ENCODE measurements around the gene GMDS.

GMDS gene

DNA sequence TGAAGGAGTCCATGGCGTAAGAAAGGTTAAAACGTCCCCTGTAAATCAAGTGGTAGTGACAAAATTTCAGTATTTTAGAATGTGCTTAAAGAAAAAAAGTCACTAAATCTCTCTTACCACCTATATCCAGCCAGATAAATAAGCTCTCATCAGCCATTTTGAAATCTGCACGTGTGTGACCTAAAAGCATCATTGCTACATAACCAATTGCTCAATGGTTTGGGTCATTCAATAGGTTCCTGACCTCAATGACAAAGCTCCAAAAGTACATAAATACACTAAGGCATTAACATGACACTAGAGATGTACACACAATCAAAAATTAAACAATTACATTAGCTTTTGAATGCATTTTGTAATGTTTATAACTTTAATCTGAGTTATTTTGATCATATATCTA, 272.4 kb downstream of the GMDS start:
- DNase-seq = no peak

DNA sequence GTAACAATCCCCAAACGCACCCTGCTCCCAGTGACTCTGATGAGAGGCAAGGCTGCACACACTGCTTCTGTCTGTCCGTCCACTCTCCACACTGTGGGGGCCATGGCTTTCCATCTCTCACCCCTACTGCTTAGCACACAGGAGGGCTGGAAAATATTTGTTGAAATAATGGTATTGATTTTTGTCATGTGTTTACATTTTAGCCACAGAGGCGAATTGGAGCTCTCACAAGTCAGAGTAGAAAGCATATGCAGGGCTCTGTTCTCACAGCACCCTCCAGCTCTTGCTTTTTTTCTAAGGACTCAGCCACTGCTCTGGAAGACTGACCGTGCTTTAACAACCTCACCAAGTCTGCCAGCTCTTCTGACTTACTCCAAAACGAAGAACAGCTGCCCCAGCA, 273.8 kb downstream of the GMDS start:
- no peak for DNase-seq

DNA sequence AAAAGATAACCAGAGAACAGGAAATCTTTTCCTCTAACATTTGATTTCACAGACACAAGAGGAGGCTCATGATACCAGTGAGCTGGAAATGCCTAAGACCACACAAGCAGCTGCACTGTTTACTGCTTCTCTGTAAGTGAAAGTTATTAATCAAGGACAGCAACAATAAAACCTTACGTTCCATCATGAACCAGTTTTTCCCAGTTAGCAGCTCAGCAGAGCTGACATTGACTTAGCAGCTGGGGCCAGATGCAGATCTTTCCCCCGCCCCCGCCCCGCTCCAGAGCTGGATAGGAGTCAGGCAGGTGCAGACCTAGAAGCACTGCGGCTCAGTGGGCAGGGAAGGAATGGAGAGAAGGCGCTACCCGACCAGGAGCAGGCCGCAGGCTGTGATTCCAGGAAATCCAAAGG, 275.2 kb downstream of the GMDS start:
- no peak for DNase-seq

DNA sequence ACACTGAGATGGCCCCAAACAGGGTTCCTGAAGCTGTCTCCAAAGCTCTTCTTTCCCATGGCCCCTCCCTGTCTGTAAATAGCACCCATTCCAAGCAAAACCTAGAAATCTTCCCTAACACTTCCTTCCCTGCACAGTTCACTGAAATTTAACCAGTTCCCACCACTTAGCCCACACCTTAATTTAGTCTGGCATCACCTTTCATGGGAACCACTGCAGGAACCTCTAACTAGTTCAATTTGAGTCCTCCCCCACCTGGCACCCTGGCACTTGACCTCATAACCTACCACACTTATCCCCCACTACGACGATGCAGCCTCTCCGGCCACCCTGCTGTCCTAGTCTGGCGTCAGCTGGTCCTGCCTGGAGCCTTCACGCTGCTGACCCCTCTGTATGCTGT, 278.7 kb downstream of the GMDS start:
- DNase-seq = no peak

DNA sequence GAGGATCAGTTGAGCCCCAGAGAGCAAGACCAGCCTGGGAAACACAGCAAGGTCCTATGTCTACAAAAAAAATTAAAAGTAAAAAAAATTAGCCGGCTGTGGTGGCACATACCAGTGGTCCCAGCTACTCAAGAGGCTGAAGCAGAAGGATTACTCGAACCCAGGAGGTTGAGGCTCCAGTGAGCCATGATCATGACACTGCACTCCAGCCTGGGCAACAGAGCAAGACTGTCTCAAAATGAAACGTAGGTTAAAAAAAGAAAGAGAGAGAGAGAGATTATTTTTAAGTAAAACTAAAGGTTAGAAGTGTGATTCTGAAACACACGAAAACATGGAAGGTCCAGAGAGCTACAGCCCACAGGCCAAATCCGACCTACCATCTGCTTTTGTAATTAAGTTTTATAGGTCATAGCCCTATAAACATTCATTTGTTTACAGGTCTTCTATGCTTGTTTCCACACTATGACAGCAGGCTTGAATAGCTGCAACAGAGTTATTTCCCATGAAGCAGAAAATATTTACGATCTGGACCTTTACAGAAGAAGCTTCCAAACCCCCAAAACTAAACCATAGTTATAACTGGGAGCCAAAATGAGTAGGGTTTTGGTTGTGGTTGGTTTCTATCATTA, 279.7 kb downstream of the GMDS start:
- no peak for DNase-seq

DNA sequence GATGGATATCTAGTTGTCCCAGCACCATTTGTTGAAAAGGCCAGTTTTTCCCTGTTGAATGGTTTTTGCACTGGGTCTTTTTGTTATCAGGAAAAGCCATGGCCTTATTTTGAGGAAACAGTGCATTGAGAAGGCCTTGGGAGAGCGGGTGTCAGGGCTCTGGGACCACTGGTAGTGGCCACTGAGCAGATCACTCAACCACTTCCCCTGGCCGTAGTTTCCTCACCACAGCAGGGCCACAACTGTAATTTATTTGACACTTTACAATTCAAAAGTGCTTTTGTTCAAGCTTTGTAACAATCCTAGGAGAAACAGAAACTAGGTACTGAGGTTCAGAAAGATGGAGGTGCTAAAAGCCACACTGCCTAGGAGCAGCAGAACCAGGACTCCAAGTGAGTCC, 281.8 kb downstream of the GMDS start:
- DNase-seq = no peak

DNA sequence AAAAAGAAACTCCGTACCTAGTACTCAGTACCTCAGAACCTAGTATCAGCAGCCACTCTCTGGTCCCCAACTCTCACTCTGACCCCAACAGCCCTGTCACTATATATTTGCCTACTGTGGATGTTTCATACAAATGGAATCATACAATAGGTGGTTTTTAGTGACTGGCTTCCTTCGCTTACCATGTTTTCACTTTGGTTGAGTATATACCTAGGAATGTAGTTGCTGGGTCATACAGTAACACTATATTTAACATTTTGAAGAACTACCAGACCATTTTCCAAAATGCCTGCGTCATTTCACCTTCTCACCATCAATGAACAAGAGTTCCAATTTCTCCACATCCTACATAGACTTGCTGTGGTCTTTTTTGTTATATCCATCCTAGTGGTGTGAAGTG, 283.2 kb downstream of the GMDS start:
- DNase-seq = no peak

DNA sequence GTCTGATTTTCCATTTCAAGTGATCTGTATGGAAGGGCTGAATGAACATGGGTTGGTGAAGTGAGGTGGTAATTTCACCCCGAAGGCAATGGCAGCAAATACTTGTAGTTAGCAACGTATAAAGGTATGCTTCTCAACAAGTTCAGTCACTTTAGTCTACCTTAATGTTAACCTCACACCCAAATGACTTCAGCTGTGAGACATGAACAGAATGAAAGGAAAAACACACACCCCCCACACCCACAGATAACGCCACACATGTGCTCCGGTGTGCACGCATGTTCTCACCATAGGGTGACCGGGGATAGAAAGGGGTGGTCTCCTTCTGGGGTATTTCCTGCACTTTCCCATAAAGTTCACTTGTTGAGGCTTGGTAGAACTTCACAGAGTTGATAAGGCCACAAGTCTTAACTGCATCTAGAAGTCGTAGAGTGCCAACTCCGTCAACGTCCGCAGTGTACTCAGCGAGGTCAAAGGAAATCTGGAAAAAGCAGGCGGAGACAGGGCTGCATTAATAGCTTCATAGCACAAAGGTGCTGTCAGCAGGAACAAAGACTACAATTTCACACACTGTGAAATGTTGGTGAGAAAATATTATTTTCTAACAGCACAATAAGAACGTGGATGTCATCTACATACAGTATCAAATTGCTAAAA, 284.8 kb downstream of the GMDS start:
- DNase-seq = no peak

DNA sequence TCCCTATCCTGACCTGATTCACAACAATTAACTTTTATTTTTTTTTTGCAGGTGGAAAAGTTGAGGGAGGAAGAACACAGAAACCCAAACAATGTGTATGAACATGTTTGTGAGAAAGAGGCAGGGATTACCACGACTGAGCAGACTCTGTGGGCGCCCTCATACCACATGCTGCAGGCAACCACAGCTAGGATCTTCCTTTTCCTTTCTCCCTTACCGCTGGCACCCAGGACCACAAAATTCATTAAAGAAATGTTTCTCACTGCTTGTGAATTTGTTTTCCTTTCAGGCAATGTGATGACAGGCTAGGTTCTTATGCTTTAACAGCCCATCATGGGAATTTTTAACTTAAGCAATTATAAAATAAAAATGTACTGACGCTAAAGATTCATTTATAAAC, 287.1 kb downstream of the GMDS start:
- DNase-seq = no peak

DNA sequence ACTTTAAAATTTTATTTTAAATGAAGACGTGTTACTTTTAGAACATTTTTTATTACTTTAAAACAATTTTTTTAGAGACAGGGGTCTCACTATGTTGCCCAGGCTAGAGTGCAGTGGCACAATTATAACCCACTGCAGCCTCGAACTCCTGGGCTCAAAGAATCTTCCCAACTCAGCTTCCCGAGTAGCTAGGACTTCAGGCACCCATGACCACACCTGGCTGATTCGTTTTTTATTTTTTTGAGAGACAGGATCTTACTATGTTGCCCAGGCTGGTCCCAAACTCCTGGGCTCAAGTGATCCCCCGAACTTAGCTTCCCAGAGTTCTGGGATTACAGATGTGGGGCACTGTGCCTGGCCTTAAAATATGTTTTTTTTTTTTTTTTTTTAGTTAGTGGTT, 287.7 kb downstream of the GMDS start:
- no peak for DNase-seq

DNA sequence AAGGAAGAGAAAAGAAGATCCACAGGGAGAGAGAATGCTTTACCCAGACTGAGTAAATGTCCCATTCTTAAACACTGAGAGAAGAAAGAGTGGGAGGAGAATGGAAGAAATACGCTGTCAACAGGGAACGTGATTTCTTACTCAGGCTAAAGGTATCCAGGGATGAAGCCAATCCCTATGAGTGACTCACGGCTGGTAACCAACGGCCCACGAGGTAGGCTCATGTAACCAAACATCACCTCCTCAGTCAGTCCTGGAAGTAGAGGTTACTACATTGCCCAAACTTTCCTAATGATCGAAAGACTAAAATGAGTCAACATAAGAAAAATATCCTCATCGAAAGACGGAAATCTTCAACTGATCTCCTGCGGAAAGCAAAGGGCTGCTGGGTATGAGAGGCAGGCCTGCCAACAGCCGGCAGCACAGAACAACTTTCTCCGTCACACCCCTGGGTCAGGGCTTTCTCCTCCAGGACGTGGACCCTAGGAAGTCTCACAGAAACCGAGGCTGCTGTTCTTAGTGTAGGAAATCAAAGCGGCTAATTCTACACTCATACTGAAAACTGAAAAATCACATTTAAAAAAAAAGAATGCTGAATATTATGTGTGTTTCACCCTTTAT, 292.6 kb downstream of the GMDS start:
- DNase-seq = no peak

DNA sequence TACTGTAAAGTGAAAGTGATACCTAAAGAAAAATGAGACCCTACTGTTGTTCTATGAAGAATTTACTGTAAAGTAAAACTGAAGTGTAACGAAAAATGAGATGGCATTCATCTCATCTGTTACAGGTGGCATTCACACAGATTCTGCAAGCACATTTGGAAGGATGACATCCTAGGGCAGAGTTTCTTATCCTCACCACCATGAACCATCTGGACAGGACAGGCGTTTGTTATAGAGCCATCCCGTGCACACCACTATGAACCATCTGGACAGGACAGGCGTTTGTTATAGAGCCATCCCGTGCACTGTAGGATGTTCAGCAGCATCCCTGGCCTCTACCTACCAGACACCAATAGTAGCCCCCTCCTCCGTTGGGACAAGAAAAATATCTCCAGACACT, 294.8 kb downstream of the GMDS start:
- no peak for DNase-seq

DNA sequence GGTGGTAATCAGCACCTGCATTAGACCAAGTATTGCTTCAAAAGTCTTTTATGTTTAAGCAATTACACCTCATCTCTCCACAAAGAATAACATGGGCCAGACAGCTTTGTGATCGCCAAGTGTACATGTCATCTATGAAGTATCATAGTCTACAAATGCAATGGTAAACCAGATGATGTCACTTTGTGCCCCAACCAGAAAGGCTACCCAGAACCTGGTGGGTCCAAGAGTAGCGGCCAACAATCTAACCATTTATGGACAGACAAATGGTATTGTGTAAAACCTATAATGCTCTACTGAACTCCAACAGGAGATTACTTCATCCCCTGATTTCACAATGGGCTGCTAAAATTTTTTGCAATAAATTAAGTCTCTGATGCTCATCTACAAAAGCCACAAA, 295.9 kb downstream of the GMDS start:
- DNase-seq = no peak

DNA sequence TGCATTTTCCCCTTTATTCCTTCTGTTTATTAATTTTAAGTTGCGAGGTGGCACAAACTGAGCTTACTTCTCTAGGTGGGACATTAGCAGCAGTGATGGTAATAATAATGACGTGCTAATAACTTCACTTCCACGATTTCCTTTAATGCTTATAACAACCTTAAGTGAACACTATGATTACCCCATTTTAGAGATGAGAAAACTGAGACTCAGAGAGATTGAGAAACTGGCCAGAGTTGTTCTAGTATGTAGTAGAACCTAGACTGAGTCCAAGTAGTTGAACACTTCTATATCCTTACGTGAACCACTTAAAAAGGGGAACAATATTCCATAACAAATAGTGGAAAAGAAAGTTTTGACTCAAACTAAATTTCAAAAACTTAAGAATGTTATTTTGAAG, 297.5 kb downstream of the GMDS start:
- no peak for DNase-seq

DNA sequence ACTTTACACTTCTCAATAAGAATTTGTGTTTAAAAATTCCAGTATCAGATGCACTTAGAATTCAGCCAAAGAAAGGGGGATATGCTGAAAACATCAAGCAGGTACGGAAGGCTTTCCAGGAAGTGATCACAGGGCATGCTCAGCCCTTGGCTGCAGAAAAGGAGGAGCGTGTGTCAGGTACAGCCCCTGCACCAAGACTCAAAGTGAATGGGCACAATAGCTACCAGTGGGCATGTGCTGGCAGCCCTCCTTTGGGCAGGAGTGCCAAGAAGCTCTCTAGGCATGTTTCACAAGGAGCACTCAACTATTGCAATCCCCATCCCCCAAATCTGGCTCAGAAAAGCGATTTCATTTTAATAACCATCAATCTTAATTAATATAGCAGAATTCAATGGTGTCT, 298.8 kb downstream of the GMDS start:
- no peak for DNase-seq

DNA sequence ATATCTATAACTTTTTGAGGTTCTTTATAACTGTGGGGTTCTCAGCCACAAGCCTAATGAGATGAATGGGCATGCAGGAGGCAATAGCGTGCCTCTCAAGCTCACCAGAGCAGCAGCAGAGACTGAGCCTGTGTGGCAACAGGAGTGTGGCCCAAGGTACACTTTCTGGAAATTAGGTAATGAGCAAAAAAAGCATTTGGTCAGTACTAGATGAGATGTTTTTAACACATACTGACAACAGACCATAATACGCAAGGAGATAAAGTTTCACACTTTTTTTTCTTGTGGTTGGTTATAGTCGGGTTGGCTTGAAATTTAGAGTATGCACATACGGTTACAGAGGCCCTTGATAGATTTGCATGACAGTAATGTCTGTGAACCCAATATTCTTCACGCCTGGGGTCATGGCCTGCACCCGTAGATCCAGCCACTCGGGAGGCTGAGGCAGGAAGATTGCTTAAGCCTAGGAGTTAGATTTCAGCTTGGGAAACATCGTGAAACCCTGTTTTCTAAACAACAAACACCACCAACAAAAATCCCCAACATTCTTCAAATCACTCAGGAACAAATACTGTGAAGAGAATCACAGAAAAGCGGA, 300.1 kb downstream of the GMDS start:
- DNase-seq = no peak

DNA sequence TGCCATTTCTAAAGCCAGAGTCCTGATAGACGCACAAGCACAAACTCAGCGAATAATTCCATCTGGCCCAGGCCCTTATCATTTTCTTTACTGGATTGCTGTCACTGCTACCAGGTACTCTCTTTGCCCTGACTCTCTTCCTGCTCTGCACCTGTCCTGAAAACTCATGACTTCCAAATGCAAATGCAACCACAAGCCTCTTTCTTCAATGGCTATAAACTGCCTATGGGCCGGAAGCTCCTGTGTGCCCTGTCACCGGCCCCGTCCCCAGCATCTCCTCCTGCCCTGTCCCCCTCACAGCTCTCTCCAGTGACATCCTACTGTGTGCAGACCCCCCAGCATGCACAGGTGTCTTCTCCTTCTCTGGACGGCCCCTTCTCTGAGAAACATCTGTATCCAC, 302.6 kb downstream of the GMDS start:
- no peak for DNase-seq

DNA sequence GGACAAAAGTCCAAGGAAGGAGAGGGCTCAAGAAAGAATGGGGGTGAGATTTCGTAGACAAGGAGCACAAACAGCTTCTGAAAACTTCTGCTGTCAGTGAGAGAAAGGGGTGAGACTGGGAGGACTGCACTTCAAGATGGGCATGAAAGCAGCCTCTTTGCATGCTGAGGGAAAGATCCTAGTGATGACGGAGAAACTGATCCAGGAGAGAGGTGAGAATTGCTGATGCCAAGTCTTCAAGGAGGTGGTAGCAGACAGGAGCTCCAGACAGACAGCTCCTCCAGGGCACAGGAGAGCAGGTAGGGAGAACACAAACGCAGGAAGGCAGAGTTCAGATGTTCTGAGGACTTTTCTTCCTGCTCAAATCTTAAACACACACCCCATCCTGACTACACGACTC, 303.9 kb downstream of the GMDS start:
- no peak for DNase-seq

DNA sequence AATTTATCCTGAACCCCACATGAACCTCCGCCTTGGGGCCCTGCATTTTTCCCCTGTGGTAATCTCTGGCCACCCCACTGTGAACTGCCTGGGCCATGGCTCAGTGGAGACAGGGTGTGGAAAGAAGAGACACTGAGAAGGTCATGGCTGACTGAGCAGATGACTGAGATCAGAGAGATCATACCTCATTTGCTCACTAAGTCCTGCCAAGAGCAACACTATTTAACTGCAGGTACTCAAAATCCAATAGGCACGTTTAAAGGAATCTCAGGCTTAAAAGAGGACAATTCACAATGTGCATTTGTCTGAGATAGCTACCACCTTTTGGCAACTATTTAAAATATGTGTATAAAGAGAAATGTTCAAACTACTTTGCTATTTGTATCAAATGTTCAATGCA, 305.0 kb downstream of the GMDS start:
- no peak for DNase-seq

DNA sequence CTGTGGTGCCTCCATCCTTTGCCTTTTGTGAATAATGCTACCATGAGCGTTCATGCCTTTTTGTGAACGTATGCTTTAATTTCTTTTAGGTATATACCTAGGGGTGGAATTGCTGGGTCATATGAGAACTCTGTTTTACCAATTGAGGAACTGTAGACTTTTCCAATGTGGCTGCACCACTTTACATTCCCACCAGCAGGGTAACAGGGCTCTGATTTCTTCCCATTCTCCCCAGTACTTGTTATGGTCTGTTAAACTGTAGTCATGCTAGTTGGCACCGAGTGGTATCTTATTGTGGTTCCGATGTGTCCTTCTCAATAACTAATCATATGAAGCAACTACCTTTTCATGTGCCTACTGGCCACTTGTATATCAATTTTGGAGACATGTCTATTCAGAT, 312.1 kb downstream of the GMDS start:
- DNase-seq = no peak

DNA sequence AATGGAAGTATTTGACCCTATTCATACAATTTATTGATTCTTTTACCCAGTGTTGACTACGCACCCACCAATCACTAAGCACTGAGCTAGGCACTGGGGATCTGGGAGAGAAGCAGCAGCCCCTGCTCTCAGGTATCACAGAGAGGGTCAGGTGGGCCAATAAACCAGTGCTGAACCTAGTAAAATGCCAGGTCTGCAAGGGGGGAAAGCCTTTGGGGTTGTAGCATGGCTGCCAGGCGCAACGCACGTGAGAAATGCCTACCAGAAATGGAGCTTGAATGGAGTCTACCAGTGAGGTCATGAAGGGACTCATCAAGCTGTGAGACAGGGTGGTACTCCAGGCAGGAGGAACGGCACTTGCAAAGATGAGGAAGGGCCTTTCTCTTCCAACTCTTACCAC, 313.6 kb downstream of the GMDS start:
- no peak for DNase-seq

DNA sequence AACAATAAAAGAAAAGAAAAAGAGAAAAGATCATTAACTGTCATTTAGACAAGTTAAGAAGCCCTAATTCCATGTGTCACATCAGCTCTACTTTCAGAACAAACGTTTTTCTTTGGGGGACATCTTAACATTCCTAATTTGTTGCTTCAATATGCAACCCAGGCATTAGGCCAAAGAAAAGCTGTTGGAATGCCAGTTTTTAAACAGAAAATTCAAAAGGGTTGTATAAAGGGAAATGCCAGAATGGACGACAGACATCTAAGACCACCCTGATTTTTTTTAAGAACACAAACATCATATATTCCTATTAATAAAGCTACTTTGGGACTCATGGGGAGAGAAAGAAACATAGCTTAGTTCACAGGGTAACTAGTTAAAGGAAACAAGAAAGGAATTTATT, 315.0 kb downstream of the GMDS start:
- no peak for DNase-seq

DNA sequence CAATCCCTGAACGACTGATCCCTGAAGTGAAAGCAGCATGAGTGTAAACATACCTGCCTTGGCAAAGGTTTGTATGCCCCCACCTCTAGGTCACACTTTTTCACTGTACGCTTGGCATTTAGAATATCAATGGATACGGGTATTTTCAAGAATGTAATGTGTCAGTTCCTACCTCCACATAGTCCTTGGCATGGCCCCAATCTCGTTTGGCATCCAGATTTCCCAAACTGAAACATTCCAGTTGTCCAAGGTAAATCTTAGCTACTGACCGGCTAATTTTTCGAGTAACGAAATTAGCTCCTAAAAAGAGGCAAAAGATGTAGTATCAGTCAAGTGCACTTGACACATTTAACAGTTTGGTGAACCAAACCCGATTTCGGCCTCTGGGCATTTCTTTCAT, 315.5 kb downstream of the GMDS start:
- DNase-seq = no peak

DNA sequence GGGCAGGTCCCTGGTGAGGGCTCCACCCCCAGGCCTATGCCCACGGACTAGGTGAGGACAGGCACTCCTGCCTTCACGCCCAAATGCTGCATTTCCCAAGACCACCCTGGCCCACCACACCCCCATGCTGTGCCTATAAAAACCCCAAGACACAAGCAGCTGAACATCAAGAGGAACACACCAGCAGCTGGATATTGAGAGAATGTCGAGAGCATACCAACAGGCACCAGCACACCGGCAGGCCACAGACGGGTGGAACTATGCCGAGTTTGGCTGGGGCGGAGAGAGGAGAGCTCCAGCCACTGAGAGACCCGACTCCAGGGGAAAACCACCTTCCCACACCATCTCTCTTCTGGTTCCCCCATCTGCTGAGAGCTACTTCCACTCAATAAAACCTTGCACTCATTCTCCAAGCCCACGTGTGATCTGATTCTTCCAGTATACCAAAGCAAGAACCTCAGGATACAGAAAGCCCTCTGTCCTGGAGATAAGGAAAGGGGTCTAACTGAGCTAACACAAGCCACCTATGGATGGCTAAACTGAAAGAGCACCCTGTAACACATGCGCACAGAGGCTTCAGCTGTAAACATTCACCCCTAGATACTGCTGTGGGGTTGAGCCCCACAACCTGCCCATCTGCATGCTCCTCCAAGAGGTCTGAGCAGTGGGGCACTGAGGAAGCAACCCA, 319.5 kb downstream of the GMDS start:
- DNase-seq = no peak

All from NCI-H1436 treated with DMSO at 0.1 percent for 48 hours (cell line).